Lower leg skin (tissue), 3 donors: Measurements from ENCODE around the gene PLD5.

ENCODE experiments used
- POLR2A ChIP-seq, 2 donors: fragments of 450-650 bp; IDR thresholded peaks; one replicate each; pipeline ENCODE4 v1.6.1; 2016 to 2017; ENCODE audit warnings: antibody characterized with exemption in 2 of 2, mild to moderate bottlenecking in 1 of 2, moderate library complexity in 1 of 2
- TF ChIP-seq, protein P1 (sequence below), 3 donors: fragments of 450-650 bp; IDR thresholded peaks; one replicate each; pipeline ENCODE4 v1.5.1; 2016; ENCODE audit warnings: antibody characterized with exemption in 3 of 3, mild to moderate bottlenecking in 3 of 3, moderate library complexity in 2 of 3

DNA sequence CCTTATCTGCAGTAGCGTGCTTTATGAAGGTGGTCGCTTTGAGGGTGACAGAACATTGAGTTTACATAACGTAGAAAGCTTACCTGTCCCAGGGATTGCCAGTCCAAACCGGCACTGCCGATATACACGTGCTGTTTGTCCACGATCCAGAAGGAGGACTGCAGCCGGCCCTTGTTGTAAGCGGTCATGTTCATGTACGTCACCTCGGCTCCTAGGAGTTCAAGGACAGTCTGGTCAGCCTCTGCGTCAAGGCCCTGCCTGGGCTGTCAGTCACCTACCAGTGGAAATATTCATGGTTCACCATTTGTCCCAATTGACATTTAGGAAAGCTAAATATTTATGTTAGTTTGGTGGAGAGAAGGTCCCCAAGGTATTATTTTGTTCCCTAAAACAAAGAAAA lies 304.6 kb downstream of the PLD5 start:
- TF ChIP-seq, protein P1, sequence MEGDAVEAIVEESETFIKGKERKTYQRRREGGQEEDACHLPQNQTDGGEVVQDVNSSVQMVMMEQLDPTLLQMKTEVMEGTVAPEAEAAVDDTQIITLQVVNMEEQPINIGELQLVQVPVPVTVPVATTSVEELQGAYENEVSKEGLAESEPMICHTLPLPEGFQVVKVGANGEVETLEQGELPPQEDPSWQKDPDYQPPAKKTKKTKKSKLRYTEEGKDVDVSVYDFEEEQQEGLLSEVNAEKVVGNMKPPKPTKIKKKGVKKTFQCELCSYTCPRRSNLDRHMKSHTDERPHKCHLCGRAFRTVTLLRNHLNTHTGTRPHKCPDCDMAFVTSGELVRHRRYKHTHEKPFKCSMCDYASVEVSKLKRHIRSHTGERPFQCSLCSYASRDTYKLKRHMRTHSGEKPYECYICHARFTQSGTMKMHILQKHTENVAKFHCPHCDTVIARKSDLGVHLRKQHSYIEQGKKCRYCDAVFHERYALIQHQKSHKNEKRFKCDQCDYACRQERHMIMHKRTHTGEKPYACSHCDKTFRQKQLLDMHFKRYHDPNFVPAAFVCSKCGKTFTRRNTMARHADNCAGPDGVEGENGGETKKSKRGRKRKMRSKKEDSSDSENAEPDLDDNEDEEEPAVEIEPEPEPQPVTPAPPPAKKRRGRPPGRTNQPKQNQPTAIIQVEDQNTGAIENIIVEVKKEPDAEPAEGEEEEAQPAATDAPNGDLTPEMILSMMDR (IDR thresholded peaks at IDR 0.05), result no peak
- TF ChIP-seq POLR2A (IDR thresholded peaks at IDR 0.05), result no peak
